ENCODE data around the gene KCNG3.

DNA sequence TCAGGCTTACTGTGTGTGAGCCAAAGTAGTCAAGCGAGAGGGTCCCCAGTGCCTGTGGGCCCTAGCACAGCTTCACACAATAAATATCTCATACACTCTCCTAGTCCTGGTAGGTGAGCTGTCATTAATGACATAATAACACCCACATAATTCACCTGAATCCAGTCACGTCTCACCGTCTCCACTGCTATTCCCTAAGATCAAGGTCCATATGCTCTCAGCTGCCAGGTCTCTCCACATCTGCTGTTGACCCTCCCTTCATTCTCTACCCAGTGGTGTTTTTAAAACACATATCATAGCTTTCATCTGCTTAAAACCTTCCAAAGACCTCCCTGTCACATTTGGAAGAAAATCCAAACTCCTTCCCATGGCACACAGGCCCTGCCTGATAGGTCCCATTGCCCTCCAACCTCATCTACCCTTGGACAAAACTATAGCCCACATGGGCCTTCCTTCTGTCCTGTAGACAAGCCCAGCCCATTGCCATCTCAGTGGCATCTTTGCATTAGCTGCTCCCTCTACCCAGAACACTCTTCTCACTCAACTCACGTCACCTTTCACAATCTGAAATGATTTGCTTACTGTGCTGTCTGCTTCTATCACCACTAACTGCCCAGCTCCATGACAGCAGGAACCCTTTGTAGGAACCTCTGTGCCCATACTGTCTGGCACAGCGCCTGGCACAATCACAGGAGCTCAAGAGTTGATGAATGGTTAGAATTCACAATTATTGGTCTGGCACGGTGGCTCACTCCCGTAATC, 7.5 kb downstream of the KCNG3 start:
- TF ChIP-seq, protein P1, sequence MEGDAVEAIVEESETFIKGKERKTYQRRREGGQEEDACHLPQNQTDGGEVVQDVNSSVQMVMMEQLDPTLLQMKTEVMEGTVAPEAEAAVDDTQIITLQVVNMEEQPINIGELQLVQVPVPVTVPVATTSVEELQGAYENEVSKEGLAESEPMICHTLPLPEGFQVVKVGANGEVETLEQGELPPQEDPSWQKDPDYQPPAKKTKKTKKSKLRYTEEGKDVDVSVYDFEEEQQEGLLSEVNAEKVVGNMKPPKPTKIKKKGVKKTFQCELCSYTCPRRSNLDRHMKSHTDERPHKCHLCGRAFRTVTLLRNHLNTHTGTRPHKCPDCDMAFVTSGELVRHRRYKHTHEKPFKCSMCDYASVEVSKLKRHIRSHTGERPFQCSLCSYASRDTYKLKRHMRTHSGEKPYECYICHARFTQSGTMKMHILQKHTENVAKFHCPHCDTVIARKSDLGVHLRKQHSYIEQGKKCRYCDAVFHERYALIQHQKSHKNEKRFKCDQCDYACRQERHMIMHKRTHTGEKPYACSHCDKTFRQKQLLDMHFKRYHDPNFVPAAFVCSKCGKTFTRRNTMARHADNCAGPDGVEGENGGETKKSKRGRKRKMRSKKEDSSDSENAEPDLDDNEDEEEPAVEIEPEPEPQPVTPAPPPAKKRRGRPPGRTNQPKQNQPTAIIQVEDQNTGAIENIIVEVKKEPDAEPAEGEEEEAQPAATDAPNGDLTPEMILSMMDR (conservative IDR thresholded peaks at IDR 0.05) = no peak
- TF ChIP-seq EZH2 (IDR thresholded peaks at IDR 0.05; ENCODE audit: low read depth) = no peak

All from PC-9 (cell line).